Osteoblast (primary cell): ENCODE measurements around the gene SAMD8. TPM values are rescaled to one million over a fixed set of nuclear protein-coding genes. Genes with fewer than 3 reads are reported as not detected.

Experiments
- DNase-seq: peaks from one replicate; pipeline ENCODE4 v3.0.0; 2011; ENCODE audit warnings: low spot score, mixed read lengths; ENCODE audit not compliant: insufficient read length; ENCODE audit errors: missing footprints
- H2AFZ ChIP-seq: 2 replicates; pipeline ENCODE4 v1.6.0; 2011; ENCODE audit warnings: mild to moderate bottlenecking, low read length
- H3K27ac ChIP-seq: 2 replicates; pipeline ENCODE4 v1.5.1; 2011; ENCODE audit warnings: mild to moderate bottlenecking, low read depth, low read length, moderate library complexity
- H3K27me3 ChIP-seq: 2 replicates; pipeline ENCODE4 v1.6.0; 2012; ENCODE audit warnings: mild to moderate bottlenecking, control low read depth, inconsistent platforms, low read length, moderate library complexity; ENCODE audit not compliant: insufficient read depth
- H3K36me3 ChIP-seq: 2 replicates; pipeline ENCODE4 v1.5.1; 2011; ENCODE audit warnings: mild to moderate bottlenecking, low read length, control low read depth, moderate library complexity; ENCODE audit not compliant: insufficient read depth
- H3K4me1 ChIP-seq: 2 replicates; pipeline ENCODE4 v1.5.1; 2011; ENCODE audit warnings: mild to moderate bottlenecking, low read length, control low read depth, moderate library complexity; ENCODE audit not compliant: insufficient read depth
- H3K4me2 ChIP-seq: 2 replicates; pipeline ENCODE4 v1.6.0; 2011; ENCODE audit warnings: mild to moderate bottlenecking, low read length; ENCODE audit not compliant: insufficient read depth
- H3K4me3 ChIP-seq: fragments of 200-600 bp; sonication (generic); 3 replicates; pipeline ENCODE4 v1.5.1; 2012; ENCODE audit warnings: mild to moderate bottlenecking, low read length, inconsistent platforms; ENCODE audit not compliant: insufficient read depth
- H3K79me2 ChIP-seq: 2 replicates; pipeline ENCODE4 v1.6.0; 2012; ENCODE audit warnings: mild to moderate bottlenecking, low read length, control low read depth, inconsistent platforms; ENCODE audit not compliant: insufficient read depth
- H3K9me3 ChIP-seq: 2 replicates; pipeline ENCODE4 v1.5.1; 2011; ENCODE audit warnings: low read depth, low read length, control low read depth
- H4K20me1 ChIP-seq: 2 replicates; pipeline ENCODE4 v1.6.0; 2012; ENCODE audit warnings: mild to moderate bottlenecking, low read length, control low read depth; ENCODE audit not compliant: insufficient read depth
- total RNA-seq: library from RNA; depleted of rRNA; stranded (reverse); fragments of >200 nt; gene quantifications from 2 replicates; pipeline ENCODE4 v1.2.3, GENCODE V29; 2012
- TF ChIP-seq, protein P1 (sequence below): IDR thresholded peaks from 2 replicates; pipeline ENCODE4 v1.5.1; 2011; ENCODE audit warnings: mild to moderate bottlenecking, low read depth, low read length, moderate library complexity; ENCODE audit errors: extremely low read depth

The SAMD8 gene
- total RNA-seq, 1 donor, result 31.5 TPM

DNA sequence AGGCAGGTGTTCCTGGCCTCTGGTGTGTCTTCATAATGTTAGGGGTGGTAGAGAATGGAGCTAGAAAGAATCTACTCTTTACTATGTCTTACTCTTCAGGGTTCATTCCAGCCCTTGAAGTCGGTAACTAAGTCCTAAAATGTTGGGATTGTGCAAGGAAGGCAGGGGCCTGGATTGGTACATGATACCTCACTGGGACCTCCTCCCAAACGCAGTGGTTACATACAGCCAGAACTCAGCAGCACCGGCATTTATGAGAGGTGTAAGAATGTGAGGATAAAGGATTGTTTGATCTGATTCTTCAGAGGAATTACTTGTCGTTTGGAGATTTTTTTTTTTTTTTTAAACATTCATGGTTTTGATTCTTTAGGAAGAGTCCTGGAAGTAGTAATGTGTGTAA lies 117.4 kb downstream of the SAMD8 start:
- H3K79me2 ChIP-seq, result peaks cover 41% of the 10 kb centered on the region
- DNase-seq, result no peak
- no peak overlapping the region for H2AFZ ChIP-seq
- H3K9me3 ChIP-seq, result no peaks in the 10 kb centered on the region
- peaks cover 29% of the 10 kb centered on the region for H4K20me1 ChIP-seq
- H3K36me3 ChIP-seq, result peaks cover 61% of the 10 kb centered on the region
- H3K4me1 ChIP-seq, result peaks cover 53% of the 10 kb centered on the region
- peak overlapping the region; percentile 43 for H3K27ac ChIP-seq
- TF ChIP-seq, protein P1, sequence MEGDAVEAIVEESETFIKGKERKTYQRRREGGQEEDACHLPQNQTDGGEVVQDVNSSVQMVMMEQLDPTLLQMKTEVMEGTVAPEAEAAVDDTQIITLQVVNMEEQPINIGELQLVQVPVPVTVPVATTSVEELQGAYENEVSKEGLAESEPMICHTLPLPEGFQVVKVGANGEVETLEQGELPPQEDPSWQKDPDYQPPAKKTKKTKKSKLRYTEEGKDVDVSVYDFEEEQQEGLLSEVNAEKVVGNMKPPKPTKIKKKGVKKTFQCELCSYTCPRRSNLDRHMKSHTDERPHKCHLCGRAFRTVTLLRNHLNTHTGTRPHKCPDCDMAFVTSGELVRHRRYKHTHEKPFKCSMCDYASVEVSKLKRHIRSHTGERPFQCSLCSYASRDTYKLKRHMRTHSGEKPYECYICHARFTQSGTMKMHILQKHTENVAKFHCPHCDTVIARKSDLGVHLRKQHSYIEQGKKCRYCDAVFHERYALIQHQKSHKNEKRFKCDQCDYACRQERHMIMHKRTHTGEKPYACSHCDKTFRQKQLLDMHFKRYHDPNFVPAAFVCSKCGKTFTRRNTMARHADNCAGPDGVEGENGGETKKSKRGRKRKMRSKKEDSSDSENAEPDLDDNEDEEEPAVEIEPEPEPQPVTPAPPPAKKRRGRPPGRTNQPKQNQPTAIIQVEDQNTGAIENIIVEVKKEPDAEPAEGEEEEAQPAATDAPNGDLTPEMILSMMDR, result no peak
- H3K27me3 ChIP-seq, result no peaks in the 10 kb centered on the region
- no peak overlapping the region for H3K4me3 ChIP-seq
- H3K4me2 ChIP-seq, result no peak overlapping the region

DNA sequence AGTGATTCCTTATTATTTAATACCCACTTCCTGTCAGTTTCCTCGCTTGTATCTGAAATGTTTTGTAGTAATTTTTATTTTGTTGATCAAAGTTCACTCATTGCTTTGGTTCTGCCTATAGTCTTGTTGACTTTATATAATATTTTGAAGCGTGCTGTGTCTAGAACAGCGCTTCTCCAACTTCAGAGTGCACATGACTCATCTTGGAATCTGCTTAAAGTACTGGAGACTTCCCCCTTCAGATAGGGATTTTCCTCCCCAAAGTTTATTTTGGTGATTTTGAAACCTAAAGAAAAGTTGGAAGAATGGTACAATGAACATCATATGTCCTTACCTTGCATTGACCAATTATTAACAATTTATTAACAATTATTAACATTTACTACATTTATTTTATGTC lies 118.5 kb downstream of the SAMD8 start:
- H3K36me3 ChIP-seq, result peaks cover 56% of the 10 kb centered on the region
- peaks cover 49% of the 10 kb centered on the region for H3K4me1 ChIP-seq
- H4K20me1 ChIP-seq, result peaks cover 26% of the 10 kb centered on the region
- TF ChIP-seq, protein P1, result no peak
- H3K4me3 ChIP-seq, result no peak overlapping the region
- no peaks in the 10 kb centered on the region for H3K9me3 ChIP-seq
- H3K27me3 ChIP-seq, result no peaks in the 10 kb centered on the region
- no peak overlapping the region for H2AFZ ChIP-seq
- H3K4me2 ChIP-seq, result peak overlapping the region; percentile 28
- no peak for DNase-seq
- peak overlapping the region; percentile 43 for H3K27ac ChIP-seq
- H3K79me2 ChIP-seq, result peaks cover 36% of the 10 kb centered on the region

DNA sequence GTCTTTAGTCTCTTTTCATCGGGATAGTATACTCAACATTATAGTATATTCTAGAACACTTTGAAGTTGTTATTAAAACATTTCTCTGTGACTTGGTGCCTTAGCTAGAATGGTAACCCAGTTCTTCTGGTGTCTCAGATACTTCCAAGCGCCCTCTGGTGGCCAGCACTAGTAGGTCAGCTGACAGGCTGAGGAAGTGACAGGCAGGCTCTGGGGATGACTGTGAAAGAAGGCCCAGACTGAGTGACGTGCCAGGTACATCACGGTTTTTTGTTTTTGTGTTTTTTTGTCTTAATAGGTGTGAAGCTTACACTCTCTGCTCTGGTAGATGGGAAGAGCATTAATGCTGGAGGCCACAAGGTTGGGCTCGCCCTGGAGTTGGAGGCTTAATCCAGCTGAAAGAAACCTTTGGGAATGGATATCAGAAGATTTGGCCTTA lies 119.2 kb downstream of the SAMD8 start:
- Histone ChIP-seq H4K20me1 (peaks cover 21% of the 10 kb centered on the region), H3K4me2 (no peak overlapping the region), H2AFZ (no peak overlapping the region), H3K4me1 (peaks cover 48% of the 10 kb centered on the region), H3K36me3 (peaks cover 56% of the 10 kb centered on the region), H3K27me3 (no peaks in the 10 kb centered on the region), H3K9me3 (no peaks in the 10 kb centered on the region), H3K79me2 (peaks cover 36% of the 10 kb centered on the region), H3K27ac (peak overlapping the region; percentile 43), H3K4me3 (no peak overlapping the region)
- TF ChIP-seq, protein P1, result peak; percentile 96
- peak; percentile 91 for DNase-seq

Other genes with a start within 250 kb of the SAMD8 start
- gene VDAC2, start 99.1 kb downstream of the SAMD8 start, total RNA-seq, result 141 and 145 TPM in 2 replicates
- gene COMTD1, start 124.3 kb downstream of the SAMD8 start, total RNA-seq, result 8.5 and 13.4 TPM in 2 replicates